Lower leg skin (tissue), 3 donors: ENCODE results near the gene TMEM235.

ENCODE experiments used
- CTCF ChIP-seq, 3 donors: fragments of 450-650 bp; IDR thresholded peaks; one replicate each; pipeline ENCODE4 v1.5.1; 2016; ENCODE audit warnings: antibody characterized with exemption in 3 of 3, mild to moderate bottlenecking in 3 of 3, moderate library complexity in 2 of 3
- POLR2A ChIP-seq, 2 donors: fragments of 450-650 bp; IDR thresholded peaks; one replicate each; pipeline ENCODE4 v1.6.1; 2016 to 2017; ENCODE audit warnings: antibody characterized with exemption in 2 of 2, mild to moderate bottlenecking in 1 of 2, moderate library complexity in 1 of 2

- TF ChIP-seq CTCF (IDR thresholded peaks at IDR 0.05) (no peak), POLR2A (IDR thresholded peaks at IDR 0.05) (no peak)
Observed at GRCh38 chr17:78240012-78240655, 8.7 kb downstream of the TMEM235 start.
